Heart left ventricle (tissue), 13 donors: ENCODE data around the gene BCAR1.

Source experiments
- POLR2A ChIP-seq, 2 donors: fragments of 450-650 bp; IDR thresholded peaks; one replicate each; pipeline ENCODE4 v1.6.1; 2017; ENCODE audit warnings: antibody characterized with exemption in 2 of 2, mild to moderate bottlenecking in 2 of 2, moderate library complexity in 2 of 2
- TF ChIP-seq, protein P1 (sequence below), 12 donors: fragments of 200-600 bp; sonication (generic) in 4 of 12; IDR thresholded peaks; one replicate each; pipeline versions ENCODE4 v1.5.0 to v1.8.0; 2018 to 2022; ENCODE audit warnings: antibody characterized with exemption in 12 of 12, mild to moderate bottlenecking in 5 of 12
- donor health status: ischemic (EF 13 %, LVEDD 7.1; RV severe dilation, severe dysfunction).
- donor health status: DM: no; HTN: yes; CAD: no.
- donor health status: DM: no; HTN: no; CAD: no.
- donor health status: ischemic (EF 25% LVEDD 6.9; RV normal size, moderate dysfunction).
- donor health status: ischemic (EF 25% LVEDD 5.7; RV mildly dilated, moderate dysfunction).
- donor health status: ischemic (EF 35%, LVEDD 5.7; RV mildly dilated, moderate dysfunction).
- donor health status: nonischemic (EF 11% LVEDD 7.7; RV severe dilation, severe dysfunction).
- donor health status: DM: yes; HTN: yes; CAD: no.
- donor health status: PGD.
- donor health status: ischemic (EF 29% LVEDD 5.4; RV normal size, mild dysfunction).
- donor health status: nonischemic (EF 23%, LVEDD 6.1; RV moderate dilation, normal function).

DNA sequence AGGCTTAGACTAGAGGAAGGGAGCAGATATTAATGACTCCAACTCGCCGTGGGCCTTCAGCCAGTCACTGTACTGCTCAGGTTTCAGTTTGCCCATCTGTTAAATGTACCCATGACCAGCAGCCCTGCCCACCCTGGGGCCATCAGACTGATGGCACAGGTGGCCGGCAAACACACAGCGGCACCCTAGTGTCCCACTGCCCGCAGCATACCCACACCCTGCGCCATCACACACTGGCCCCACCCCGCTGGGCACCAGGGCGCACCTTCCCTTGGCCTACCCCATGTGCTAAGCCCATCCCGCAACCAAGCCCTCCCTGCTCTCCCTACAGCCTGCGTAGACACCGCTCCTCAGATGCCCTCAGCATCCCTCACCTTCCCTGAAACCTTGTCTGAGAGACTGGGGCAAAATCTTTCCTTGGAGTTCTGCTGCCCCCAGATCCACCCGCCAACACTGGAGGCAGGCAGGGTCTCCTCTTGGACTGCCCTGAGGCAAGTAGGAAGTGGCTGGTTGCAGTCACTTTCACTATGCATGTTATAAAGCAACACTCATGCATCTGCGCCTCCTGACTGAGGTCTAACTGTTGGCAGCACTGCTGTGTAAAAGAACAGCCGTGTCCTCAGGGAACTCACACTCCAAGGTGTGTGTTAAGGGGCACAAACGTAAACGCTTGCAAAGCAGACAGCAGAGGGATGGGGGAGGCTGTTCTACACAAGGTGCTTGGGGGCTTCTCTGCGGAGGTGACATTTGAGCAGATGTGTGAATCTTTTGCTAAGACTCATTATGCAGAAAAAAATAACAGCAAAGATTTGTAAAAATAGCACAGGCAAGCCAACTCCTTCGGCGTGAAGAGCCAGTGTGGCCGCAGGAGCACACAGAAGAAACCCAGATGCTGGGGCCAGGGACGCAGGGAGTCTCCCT is 6.7 kb upstream of the BCAR1 start:
- TF ChIP-seq, protein P1, sequence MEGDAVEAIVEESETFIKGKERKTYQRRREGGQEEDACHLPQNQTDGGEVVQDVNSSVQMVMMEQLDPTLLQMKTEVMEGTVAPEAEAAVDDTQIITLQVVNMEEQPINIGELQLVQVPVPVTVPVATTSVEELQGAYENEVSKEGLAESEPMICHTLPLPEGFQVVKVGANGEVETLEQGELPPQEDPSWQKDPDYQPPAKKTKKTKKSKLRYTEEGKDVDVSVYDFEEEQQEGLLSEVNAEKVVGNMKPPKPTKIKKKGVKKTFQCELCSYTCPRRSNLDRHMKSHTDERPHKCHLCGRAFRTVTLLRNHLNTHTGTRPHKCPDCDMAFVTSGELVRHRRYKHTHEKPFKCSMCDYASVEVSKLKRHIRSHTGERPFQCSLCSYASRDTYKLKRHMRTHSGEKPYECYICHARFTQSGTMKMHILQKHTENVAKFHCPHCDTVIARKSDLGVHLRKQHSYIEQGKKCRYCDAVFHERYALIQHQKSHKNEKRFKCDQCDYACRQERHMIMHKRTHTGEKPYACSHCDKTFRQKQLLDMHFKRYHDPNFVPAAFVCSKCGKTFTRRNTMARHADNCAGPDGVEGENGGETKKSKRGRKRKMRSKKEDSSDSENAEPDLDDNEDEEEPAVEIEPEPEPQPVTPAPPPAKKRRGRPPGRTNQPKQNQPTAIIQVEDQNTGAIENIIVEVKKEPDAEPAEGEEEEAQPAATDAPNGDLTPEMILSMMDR (IDR thresholded peaks at IDR 0.05): no peak
- no peak for TF ChIP-seq POLR2A (IDR thresholded peaks at IDR 0.05)
